Subcutaneous adipose tissue (tissue), 4 donors: Measurements from ENCODE around the gene SCYGR8. TPM values are rescaled to one million over a fixed set of nuclear protein-coding genes. Genes with fewer than 3 reads are reported as not detected.

Source experiments
- CTCF ChIP-seq: fragments of 450-650 bp; IDR thresholded peaks from one replicate; pipeline ENCODE4 v1.5.1; 2016; ENCODE audit warnings: low read depth, mild to moderate bottlenecking, control low read depth, antibody characterized with exemption, moderate library complexity
- total RNA-seq, 4 donors: library from RNA; depleted of rRNA; stranded (reverse); fragments of >200 nt; gene quantifications; one replicate each; pipeline ENCODE4 v1.1.0, GENCODE V29; 2016

SCYGR8 gene
- total RNA-seq, 4 donors from 2014 or later, result not detected

GRCh38 chr2:227728035-227728434 lies 17.7 kb upstream of the SCYGR8 start, which contains the start of gene SCYGR7:
Gene SCYGR7 (plus strand): TSS chr2:227728335. CDS start chr2:227728335, 0 bp downstream.
- no peak for TF ChIP-seq CTCF

- TF ChIP-seq CTCF, result no peak
Measured at GRCh38 chr2:227739351-227739750, 6.3 kb upstream of the SCYGR8 start.

GRCh38 chr2:227748079-227748478 lies 2.4 kb downstream of the SCYGR8 start:
- TF ChIP-seq CTCF, result no peak

GRCh38 chr2:227759411-227760118 lies 13.9 kb downstream of the SCYGR8 start:
- TF ChIP-seq CTCF, result no peak

- TF ChIP-seq CTCF, result no peak
Measured at GRCh38 chr2:227761740-227762476, 16.2 kb downstream of the SCYGR8 start.

- no peak for TF ChIP-seq CTCF
Measured at GRCh38 chr2:227765788-227766372, 20.2 kb downstream of the SCYGR8 start.

- TF ChIP-seq CTCF, result no peak
Measured at GRCh38 chr2:227766373-227766883, 20.7 kb downstream of the SCYGR8 start.
